HepG2 (cell line): Measurements from ENCODE around the gene CDC123. TPM values are rescaled to one million over a fixed set of nuclear protein-coding genes. Genes with fewer than 3 reads are reported as not detected.
A peak's percentile ranks its signal among the peaks of the same experiment; 100 is the strongest.

Experiments
- ARID3A ChIP-seq: IDR thresholded peaks from 2 replicates; pipeline ENCODE4 v1.6.1; 2012; ENCODE audit warnings: low read depth, low read length, improper control_type of control experiment
- ARID4A ChIP-seq: sonication (generic); formaldehyde crosslinking; IDR thresholded peaks from 2 replicates; pipeline ENCODE4 v1.5.0; 2020; ENCODE audit warnings: mild to moderate bottlenecking, missing genetic modification reagents, borderline replicate concordance
- FOXP1 ChIP-seq, 2 experiments: fragments of 450-650 bp in 1 of 2; IDR thresholded peaks; 2 replicates each; pipeline ENCODE4 v1.6.1; 2017 to 2018; ENCODE audit warnings: antibody characterized with exemption in 1 of 2
- HBP1 ChIP-seq: IDR thresholded peaks from 2 replicates; pipeline ENCODE4 v1.6.1; 2016; ENCODE audit warnings: low read depth, control low read depth
- MLXIP ChIP-seq: sonication (generic); formaldehyde crosslinking; IDR thresholded peaks from 2 replicates; pipeline ENCODE4 v1.9.0; 2021; ENCODE audit warnings: missing genetic modification reagents, borderline replicate concordance
- PHF21A ChIP-seq: sonication (generic); formaldehyde crosslinking; IDR thresholded peaks from 2 replicates; pipeline ENCODE4 v1.5.0; 2020; ENCODE audit warnings: mild to moderate bottlenecking, missing genetic modification reagents
- SALL1 ChIP-seq: sonication (generic); formaldehyde crosslinking; IDR thresholded peaks from 2 replicates; pipeline ENCODE4 v1.8.0; 2022; ENCODE audit warnings: mild to moderate bottlenecking, missing genetic modification reagents
- SNAPC4 ChIP-seq: sonication (generic); formaldehyde crosslinking; IDR thresholded peaks from 2 replicates; pipeline ENCODE4 v1.4.0; 2020; ENCODE audit warnings: mild to moderate bottlenecking, missing genetic modification reagents
- ZGPAT ChIP-seq: IDR thresholded peaks from 2 replicates; pipeline ENCODE4 v1.6.1; 2016; ENCODE audit warnings: mild to moderate bottlenecking
- polyA plus RNA-seq, 8 experiments: library from polyadenylated mRNA; depleted of rRNA in 3 of 8; stranded (reverse) in 7 of 8; unstranded in 1 of 8; fragments of >200 nt; fragmentation: Illumina TruSeq in 4 of 8; extraction: Trizol in 4 of 8; gene quantifications; 2 replicates each; pipeline versions ENCODE4 v1.2.1 to v1.2.3, GENCODE V29; 2011 to 2016; ENCODE audit warnings: low read depth in 4 of 8, missing spikeins in 1 of 8, mixed read lengths in 1 of 8; ENCODE audit not compliant: insufficient read depth in 1 of 8
- total RNA-seq, 5 experiments: library from RNA; depleted of rRNA; stranded (reverse); fragments of >200 nt; fragmentation: Illumina TruSeq; extraction: Trizol; gene quantifications; 2 replicates each; pipeline ENCODE4 v1.2.3, GENCODE V29; 2016; ENCODE audit warnings: low read depth in 1 of 5

CDC123 gene
- total and polyA plus RNA-seq, 2 of the 13 experiments (the other 11 are each of a cell fraction or from before 2014, with no cell fraction given) = 63.3 to 153 TPM

- TF ChIP-seq ZGPAT (CRISPR knock-in tag) (0 out of 2 replicates have a peak, but pooled peaks have one; percentile 23), HBP1 (CRISPR knock-in tag) (no peak), SALL1 (CRISPR knock-in tag) (peak; percentile 97), ARID3A (peak; percentile 64), MLXIP (CRISPR knock-in tag) (no peak), PHF21A (CRISPR knock-in tag) (peak; percentile 51; the same call in 1 of the 2 replicates), FOXP1 (IDR thresholded peaks at IDR 0.05) (no peak), FOXP1 (CRISPR knock-in tag; IDR thresholded peaks at IDR 0.05) (peak; percentile 34; the same call in 1 of the 2 replicates), ARID4A (peak; percentile 20; the same call in 1 of the 2 replicates), SNAPC4 (CRISPR knock-in tag) (no peak)
Measured at GRCh38 chr10:12156367-12157123, 39.4 kb upstream of the CDC123 start (continued).
